ENCODE measurements around the gene PPP1R1A.

The PPP1R1A gene, protein sequence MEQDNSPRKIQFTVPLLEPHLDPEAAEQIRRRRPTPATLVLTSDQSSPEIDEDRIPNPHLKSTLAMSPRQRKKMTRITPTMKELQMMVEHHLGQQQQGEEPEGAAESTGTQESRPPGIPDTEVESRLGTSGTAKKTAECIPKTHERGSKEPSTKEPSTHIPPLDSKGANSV

GRCh38 chr12:54588110-54588889 is at the start of gene PPP1R1A:
TSS of gene PPP1R1A (minus strand) at chr12:54588659. CDS start at chr12:54588488, 171 bp downstream.
- DNase-seq: no peak

- no peak for DNase-seq
Measured at GRCh38 chr12:54634795-54635194, 46.3 kb upstream of the PPP1R1A start, which contains the start of gene LACRT. TSS of gene LACRT (minus strand) at chr12:54634895. CDS start at chr12:54634841, 54 bp downstream.

GRCh38 chr12:54631988-54632728 is 43.7 kb upstream of the PPP1R1A start:
- DNase-seq: no peak

DNA sequence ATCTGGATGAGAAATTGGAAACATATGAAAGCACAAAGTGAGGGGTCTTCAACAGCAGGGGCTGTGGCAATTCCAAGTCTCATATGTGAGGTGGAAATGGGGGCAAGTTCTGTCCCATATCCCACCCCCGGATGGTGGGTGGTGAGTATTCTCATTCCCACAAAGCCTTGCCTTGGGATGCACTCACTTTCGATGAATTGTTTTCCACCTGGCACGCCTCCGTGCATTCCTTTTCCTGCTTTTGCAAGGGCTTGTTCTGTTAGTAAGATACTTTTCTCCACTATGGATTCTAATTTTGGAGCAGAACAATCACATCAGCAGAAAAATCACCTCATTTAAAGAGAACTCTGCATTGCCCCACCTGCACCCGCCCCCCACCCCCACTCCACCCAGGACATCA is 43.1 kb upstream of the PPP1R1A start:
- DNase-seq: no peak

DNA sequence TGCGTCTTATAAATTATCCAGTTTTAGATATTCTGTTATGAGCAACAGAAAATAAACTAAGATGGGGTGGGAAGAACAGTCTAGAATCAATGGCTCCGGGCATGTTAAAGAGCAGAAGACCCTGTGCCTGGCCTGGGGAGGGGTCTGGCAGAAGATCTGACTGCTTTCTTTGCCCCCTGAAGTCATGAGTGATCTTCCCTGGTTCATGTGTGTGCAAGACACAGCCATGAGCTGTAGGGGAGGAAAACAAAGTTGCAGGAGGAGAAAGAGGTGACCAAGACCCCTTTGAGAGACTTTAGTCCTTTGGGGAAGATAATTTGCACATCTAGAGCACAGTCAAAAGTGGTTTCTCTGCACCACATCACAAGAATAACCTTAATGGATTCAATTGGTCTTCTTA is 41.5 kb upstream of the PPP1R1A start:
- DNase-seq: no peak

GRCh38 chr12:54628186-54628846 is 39.9 kb upstream of the PPP1R1A start:
- DNase-seq: no peak

DNA sequence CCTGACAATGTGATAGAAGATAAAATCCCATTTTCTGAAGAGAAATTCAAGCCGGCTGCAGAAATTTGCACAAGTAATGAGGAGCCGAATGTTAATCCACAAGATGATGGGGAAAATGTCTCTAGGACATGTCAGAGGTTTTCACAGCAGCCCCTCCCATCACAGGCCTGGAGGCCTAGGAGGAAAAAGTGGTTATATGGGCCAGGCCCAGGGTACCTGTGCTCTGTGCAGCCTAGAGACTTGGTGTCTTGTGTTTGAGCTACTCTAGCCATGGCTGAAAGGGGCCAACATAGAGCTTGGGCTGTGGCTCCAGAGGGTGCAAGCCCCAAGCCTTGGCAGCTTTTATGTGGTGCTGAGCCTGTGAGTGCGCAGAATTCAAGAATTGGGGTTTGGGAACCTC is 38.8 kb upstream of the PPP1R1A start:
- no peak for DNase-seq

DNA sequence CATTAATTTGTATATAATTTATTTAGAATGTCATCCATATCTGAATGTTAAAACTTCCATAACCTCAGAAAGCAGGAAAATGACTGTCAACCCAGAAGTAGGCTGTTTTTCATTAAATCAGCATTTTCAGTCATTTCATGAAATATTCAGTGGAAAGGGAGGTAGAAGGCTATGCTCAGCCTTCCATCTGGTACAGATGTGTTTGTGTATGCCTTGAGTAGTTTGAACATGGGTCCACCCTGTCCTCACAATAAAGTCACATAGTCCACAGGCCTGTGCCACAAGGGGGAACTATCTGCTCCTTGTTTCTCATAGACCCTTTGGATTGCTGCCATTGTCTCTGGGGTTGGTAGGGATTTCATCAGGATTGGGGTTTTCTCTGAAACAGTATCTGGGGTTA is 37.1 kb upstream of the PPP1R1A start:
- DNase-seq: no peak

GRCh38 chr12:54624315-54625279 is 36.1 kb upstream of the PPP1R1A start:
- no peak for DNase-seq

DNA sequence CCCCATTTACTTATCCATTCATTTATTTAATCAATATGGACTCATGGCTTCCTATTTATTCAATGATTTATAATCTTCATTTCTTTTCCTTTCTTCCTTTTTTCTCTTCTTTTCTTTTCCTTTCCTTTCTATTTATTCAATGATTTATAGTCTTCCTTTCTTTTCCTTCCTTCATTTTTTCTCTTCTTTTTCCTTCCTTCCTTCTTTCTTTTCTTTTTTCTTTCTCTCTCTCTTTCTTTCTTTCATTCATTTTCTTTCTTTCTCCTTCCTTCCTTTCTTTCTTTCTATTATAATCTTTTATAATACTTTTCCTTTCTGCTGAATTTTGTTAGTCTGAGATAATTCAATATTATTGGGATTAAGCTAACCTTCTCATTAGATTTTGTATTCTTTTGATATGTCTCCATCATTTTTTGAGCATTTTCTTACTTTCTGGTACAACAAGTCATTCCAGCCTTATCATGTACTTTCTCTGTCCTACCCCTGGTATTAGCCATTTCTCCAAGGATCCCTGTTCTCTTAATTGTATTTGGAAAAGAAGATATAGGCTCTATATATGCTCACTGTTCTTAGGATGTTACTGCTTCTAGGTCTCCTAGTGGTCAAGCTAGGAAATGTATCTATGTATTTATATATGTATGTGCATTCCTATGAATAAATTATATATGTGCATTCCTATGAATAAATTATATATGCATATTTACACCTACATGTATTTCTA is 34.2 kb upstream of the PPP1R1A start:
- DNase-seq: no peak

DNA sequence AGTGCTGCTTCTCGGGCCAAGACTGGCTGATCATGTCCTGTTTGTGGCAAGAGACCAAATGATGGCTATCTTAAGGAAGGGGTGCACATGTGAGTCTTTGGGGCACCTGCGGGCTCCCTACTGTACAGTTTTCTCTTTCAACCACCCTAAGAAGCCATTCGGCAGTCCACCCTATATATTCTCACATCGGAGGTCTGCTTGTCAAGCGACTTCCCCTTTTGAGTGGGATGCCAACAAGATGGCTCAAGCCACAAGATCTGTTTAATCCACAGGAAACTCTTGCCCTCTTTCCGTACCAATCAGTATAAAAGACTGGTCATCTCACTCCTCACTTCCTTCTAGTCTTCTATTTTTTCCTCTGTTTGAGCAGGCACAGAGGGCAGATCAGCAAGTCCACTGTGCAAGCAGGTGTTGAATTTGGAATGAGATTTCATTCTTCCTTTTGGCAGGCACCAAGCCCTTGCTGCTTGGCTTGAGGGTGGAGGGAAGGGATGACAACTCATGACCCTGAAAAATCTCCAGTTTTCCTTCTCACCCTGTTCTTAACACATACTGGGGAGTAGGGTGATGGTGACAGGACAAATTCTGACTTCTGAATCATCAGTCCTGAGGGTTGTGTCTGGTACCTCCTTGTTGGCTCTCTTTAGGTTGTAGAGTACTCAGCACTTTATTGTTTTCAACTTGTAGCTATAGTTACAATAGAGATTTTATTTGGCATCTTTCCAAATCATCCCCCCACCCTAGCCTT is 28.6 kb upstream of the PPP1R1A start:
- DNase-seq: no peak

- no peak for DNase-seq
Measured at GRCh38 chr12:54612225-54612750, 23.8 kb upstream of the PPP1R1A start.

DNA sequence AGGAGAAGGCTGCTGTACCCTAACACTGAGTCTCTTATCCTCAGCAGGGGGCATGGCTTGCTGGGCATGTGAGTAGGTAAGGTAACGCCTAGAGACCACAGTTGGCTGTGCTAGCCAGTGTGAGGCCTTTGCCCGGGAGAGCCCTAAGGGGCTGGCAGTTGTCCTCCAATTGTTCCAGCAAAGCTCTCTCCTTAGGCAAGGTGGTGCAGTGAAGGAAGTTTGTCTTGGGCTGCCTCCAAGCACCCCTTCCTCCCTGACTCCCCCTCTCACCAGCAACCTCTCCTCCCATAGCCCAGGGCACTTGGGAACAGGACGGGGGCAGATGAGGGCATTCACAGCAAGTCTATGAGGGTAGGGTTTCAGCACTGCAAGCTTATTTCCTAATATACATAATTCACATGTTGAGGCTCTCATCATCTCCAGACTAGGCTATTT is 23.3 kb upstream of the PPP1R1A start:
- no peak for DNase-seq

DNA sequence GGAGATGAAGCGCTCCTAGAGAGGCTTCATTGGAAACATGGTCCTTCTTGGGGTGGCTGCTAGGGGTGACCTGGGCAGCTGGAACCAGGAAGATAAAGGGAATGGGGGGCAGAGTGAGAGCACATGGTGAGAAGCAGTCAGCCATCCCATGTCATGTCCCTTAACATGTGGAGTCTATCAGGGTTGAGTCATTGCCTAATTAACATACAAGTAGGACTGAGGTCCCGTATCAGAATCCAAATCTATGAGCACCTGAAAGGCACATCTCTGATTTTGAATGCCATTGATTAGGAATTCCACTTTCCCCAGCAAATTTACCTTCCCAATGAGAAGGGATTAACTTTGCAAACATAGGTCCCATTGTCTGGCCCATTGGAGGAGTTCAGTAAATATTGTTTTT is 20.3 kb upstream of the PPP1R1A start:
- no peak for DNase-seq

GRCh38 chr12:54608156-54608555 is 19.7 kb upstream of the PPP1R1A start:
- DNase-seq: no peak

DNA sequence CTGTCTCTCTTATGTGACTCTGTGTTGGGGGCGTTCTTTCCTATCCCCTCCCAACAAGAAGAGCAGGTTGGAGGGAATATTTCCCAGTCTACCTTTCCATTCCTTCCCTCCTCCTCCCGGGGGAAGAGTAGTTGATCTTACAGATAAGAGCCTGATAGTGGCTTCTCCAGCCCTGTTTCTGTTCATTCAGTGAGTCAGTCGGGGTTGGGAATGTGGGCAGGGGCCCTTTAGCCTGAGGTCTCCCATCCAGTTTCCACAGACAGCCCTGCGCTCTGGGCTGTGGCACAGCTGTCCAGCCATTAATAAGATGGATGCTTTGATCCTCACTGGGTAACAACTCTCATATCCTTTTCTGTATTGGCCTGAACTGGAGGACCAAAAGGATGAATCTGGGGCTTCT is 18.1 kb upstream of the PPP1R1A start:
- DNase-seq: no peak

DNA sequence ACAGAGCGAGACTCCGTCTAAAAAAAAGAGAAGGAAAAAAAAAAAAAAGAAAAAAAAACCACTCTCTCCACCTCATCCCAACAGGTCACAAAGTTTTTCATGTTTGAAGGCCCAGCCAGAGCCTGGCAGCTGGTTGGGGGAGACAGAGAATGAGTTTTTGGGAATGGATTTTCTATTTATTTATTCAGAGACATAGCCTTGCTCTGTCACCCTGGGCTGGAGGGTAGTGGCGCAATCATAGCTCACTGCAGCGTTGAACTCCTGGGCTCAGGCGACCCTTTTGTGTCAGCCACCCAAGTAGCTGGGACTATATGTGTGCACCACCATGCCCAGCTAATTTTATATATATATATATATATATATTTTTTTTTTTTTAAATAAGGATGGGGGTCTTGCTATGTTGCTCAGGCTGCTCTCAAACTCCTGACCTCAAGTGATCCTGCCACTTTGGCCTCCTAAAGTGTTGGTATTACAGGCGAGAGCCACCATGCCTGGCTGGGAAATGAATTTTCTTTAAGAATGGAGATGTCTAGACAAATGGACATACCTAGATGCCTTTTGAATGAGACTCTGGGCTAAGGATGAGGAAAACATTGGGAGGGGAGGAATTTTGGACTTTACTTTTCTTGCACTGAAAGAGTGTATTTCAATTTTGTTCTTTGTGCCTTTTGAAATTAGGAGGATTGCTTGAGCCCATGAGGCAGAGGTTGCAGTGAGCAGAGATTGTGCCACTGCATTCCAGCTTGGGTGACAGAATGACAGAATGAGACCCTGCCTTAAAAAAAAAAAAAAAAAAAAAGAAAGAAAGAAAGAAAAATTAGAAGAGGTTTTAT is 16.9 kb upstream of the PPP1R1A start:
- no peak for DNase-seq

DNA sequence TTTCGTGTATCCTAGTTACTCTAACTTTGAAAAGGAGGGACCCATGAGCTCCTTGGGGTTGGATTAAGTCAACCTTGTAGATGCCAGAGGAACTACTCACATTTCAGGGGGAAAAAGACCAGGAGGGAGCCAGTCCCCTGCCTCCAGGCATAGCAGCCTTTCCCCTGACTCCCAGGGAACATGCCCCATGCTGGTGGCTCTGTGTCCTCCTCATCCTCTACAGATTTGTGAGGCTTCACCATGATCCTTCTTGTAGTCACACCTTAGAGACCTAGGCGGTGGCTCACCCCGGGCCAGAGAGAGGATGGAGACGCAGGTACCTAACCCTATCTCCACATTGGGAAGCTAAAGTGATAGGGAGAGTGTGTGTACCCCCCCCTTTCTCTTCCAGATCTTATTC is 16.0 kb upstream of the PPP1R1A start:
- DNase-seq: no peak

DNA sequence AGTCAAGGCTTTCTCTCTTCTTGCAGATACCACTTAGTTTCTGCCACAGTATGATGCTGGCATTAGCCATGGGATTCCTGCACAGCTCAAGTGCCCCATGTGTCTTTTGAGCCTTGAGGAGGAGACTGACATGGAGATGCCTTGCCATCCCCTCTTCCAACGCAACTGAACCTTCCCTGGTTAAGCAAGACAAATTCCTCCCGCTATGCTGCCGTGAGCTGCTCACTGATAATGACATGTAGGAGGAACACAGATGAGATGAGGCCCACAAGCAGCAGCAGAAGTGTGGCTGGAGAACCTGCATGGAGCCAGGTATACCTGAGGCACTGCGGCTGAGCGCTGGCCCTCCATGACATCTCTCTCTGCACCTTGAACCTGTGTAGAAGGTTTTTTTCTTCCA is 15.4 kb upstream of the PPP1R1A start:
- DNase-seq: no peak

Data from GOT3 (cell line).